Measurements from ENCODE around the gene RASSF6. TPM values are rescaled to one million over a fixed set of nuclear protein-coding genes. Genes with fewer than 3 reads are reported as not detected.
"Not testable (repeated sequence)": the region's sequence is repeated elsewhere in the genome, so short reads cannot be mapped to it uniquely, and the experiment has no call there.

RASSF6 gene
- total RNA-seq, 2 donors from 2014 or later, result 1.2 to 3.9 TPM

- DNase-seq, result no peak
- Mint-ChIP-seq H3K27ac (no peak overlapping the region), H3K27me3 (ENCODE audit: insufficient read depth) (peaks cover 5% of the 10 kb centered on the region), H3K4me1 (peaks cover 10% of the 10 kb centered on the region), H3K4me3 (no peak overlapping the region), H3K36me3 (ENCODE audit: low read depth) (no peaks in the 10 kb centered on the region), H3K9me3 (no peaks in the 10 kb centered on the region)
- Histone ChIP-seq H3K4me3 (ENCODE audit: low read length) (no peak overlapping the region), H3K27me3 (ENCODE audit: control insufficient read depth, insufficient read depth, low read length, poor library complexity, severe bottlenecking) (no peaks in the 10 kb centered on the region), H3K36me3 (ENCODE audit: control insufficient read depth, insufficient read depth, low read length) (no peaks in the 10 kb centered on the region), H3K9me3 (ENCODE audit: control insufficient read depth, low read length) (no peaks in the 10 kb centered on the region), H3K4me1 (ENCODE audit: control insufficient read depth, insufficient read depth, low read length) (no peaks in the 10 kb centered on the region), H3K27ac (ENCODE audit: low read depth, low read length) (no peak overlapping the region), H3K9ac (ENCODE audit: extremely low read depth, low read length, poor library complexity, severe bottlenecking) (no peak overlapping the region)
- no peak for TF ChIP-seq CTCF (conservative IDR thresholded peaks at IDR 0.05)
- WGBS, 2 experiments (ENCODE audit: insufficient coverage in 1 of 2, insufficient read length in 1 of 2), result 83 to 96% methylated on average over 1 to 3 of the region's 3 CpGs
Observed at GRCh38 chr4:73648478-73648877, 28.2 kb upstream of the RASSF6 start.

GRCh38 chr4:73646117-73646516, 25.9 kb upstream of the RASSF6 start:
- Histone ChIP-seq H3K9me3 (ENCODE audit: control insufficient read depth, low read length) (no peaks in the 10 kb centered on the region), H3K9ac (ENCODE audit: extremely low read depth, low read length, poor library complexity, severe bottlenecking) (no peak overlapping the region), H3K4me1 (ENCODE audit: control insufficient read depth, insufficient read depth, low read length) (no peaks in the 10 kb centered on the region), H3K27ac (ENCODE audit: low read depth, low read length) (no peak overlapping the region), H3K4me3 (ENCODE audit: low read length) (no peak overlapping the region), H3K36me3 (ENCODE audit: control insufficient read depth, insufficient read depth, low read length) (no peaks in the 10 kb centered on the region), H3K27me3 (ENCODE audit: control insufficient read depth, insufficient read depth, low read length, poor library complexity, severe bottlenecking) (no peaks in the 10 kb centered on the region)
- peak; percentile 39 for DNase-seq
- 92 to 94% methylated on average over 2 to 6 of the region's 6 CpGs for WGBS, 2 experiments (ENCODE audit: insufficient coverage in 1 of 2, insufficient read length in 1 of 2)
- no peak for TF ChIP-seq CTCF (conservative IDR thresholded peaks at IDR 0.05)
- no peak overlapping the region for H3K27ac Mint-ChIP-seq
- H3K36me3 Mint-ChIP-seq (ENCODE audit: low read depth), result no peaks in the 10 kb centered on the region
- no peaks in the 10 kb centered on the region for H3K9me3 Mint-ChIP-seq
- no peak overlapping the region for H3K4me3 Mint-ChIP-seq
- H3K27me3 Mint-ChIP-seq (ENCODE audit: insufficient read depth), result no peaks in the 10 kb centered on the region
- H3K4me1 Mint-ChIP-seq, result peaks cover 5% of the 10 kb centered on the region

GRCh38 chr4:73631565-73632226, 11.5 kb upstream of the RASSF6 start:
- no peak for TF ChIP-seq CTCF (conservative IDR thresholded peaks at IDR 0.05)
- DNase-seq, result no peak
- H3K9ac ChIP-seq (ENCODE audit: extremely low read depth, low read length, poor library complexity, severe bottlenecking), result no peak overlapping the region
- Mint-ChIP-seq H3K36me3 (ENCODE audit: low read depth) (no peaks in the 10 kb centered on the region), H3K9me3 (peaks cover 2% of the 10 kb centered on the region), H3K4me1 (peaks cover 6% of the 10 kb centered on the region), H3K27ac (no peak overlapping the region), H3K4me3 (no peak overlapping the region), H3K27me3 (ENCODE audit: insufficient read depth) (no peaks in the 10 kb centered on the region)
- no peaks in the 10 kb centered on the region for H3K9me3 ChIP-seq (ENCODE audit: control insufficient read depth, low read length)
- peaks cover 5% of the 10 kb centered on the region for H3K27me3 ChIP-seq (ENCODE audit: control insufficient read depth, insufficient read depth, low read length, poor library complexity, severe bottlenecking)
- no peak overlapping the region for H3K27ac ChIP-seq (ENCODE audit: low read depth, low read length)
- H3K4me1 ChIP-seq (ENCODE audit: control insufficient read depth, insufficient read depth, low read length), result no peaks in the 10 kb centered on the region
- H3K4me3 ChIP-seq (ENCODE audit: low read length), result no peak overlapping the region
- WGBS, 2 experiments (ENCODE audit: insufficient coverage in 1 of 2, insufficient read length in 1 of 2), result 92 to 100% methylated on average over 2 of the region's 2 CpGs
- H3K36me3 ChIP-seq (ENCODE audit: control insufficient read depth, insufficient read depth, low read length), result no peaks in the 10 kb centered on the region

- H3K27ac Mint-ChIP-seq; DNase-seq; H3K27me3 ChIP-seq (ENCODE audit: control insufficient read depth, insufficient read depth, low read length, poor library complexity, severe bottlenecking); H3K9ac ChIP-seq (ENCODE audit: extremely low read depth, low read length, poor library complexity, severe bottlenecking); H3K36me3 Mint-ChIP-seq (ENCODE audit: low read depth); H3K36me3 ChIP-seq (ENCODE audit: control insufficient read depth, insufficient read depth, low read length); H3K4me1 Mint-ChIP-seq; H3K27ac ChIP-seq (ENCODE audit: low read depth, low read length); H3K4me3 ChIP-seq (ENCODE audit: low read length); H3K4me3 Mint-ChIP-seq; H3K4me1 ChIP-seq (ENCODE audit: control insufficient read depth, insufficient read depth, low read length); H3K9me3 Mint-ChIP-seq; H3K9me3 ChIP-seq (ENCODE audit: control insufficient read depth, low read length); H3K27me3 Mint-ChIP-seq (ENCODE audit: insufficient read depth): not testable (repeated sequence)
- 85% methylated on average over 1 of the region's 1 CpG; no CpG with 5 or more reads in 1 of the 2 experiments for WGBS, 2 experiments (ENCODE audit: insufficient coverage in 1 of 2, insufficient read length in 1 of 2)
Observed at GRCh38 chr4:73628834-73629233, 8.6 kb upstream of the RASSF6 start.

Data from endodermal cell (in vitro differentiated cells).